Uterus (tissue), 4 donors: ENCODE data around the gene SERF2. TPM values are rescaled to one million over a fixed set of nuclear protein-coding genes. Genes with fewer than 3 reads are reported as not detected.

Experiments used
- DNase-seq, 2 donors: peaks; one replicate each; pipeline ENCODE4 v3.0.0-alpha.2; 2019 to 2020
- H3K27ac ChIP-seq, 2 donors: fragments of 200-600 bp; sonication (generic); 1 replicate in 1 of 2; 2 replicates in 1 of 2; pipeline ENCODE4 v1.5.1; 2016 to 2018
- H3K27me3 ChIP-seq, 2 donors: fragments of 200-600 bp; sonication (generic); one replicate each; pipeline ENCODE4 v1.5.1; 2018 to 2019; ENCODE audit warnings: control low read depth in 1 of 2
- H3K36me3 ChIP-seq, 2 donors: fragments of 200-600 bp; sonication (generic); one replicate each; pipeline ENCODE4 v1.5.1; 2019; ENCODE audit warnings: control low read depth in 1 of 2
- H3K4me1 ChIP-seq, 2 donors: fragments of 200-600 bp; sonication (generic); one replicate each; pipeline ENCODE4 v1.5.1; 2018 to 2019; ENCODE audit warnings: control low read depth in 1 of 2
- H3K4me3 ChIP-seq, 2 donors: fragments of 200-600 bp; sonication (generic); 1 replicate in 1 of 2; 2 replicates in 1 of 2; pipeline ENCODE4 v1.5.1; 2018 to 2019; ENCODE audit warnings: mild to moderate bottlenecking in 1 of 2
- H3K9me3 ChIP-seq, 2 donors: fragments of 200-600 bp; sonication (generic); one replicate each; pipeline ENCODE4 v1.5.1; 2019; ENCODE audit warnings: control low read depth in 1 of 2
- CTCF ChIP-seq, 4 experiments: fragments of 200-600 bp in 2 of 4; fragments of 450-650 bp in 2 of 4; sonication (generic) in 2 of 4; IDR thresholded peaks; one replicate each; pipeline ENCODE4 v1.5.1; 2016 to 2019; ENCODE audit warnings: antibody characterized with exemption in 4 of 4, mild to moderate bottlenecking in 2 of 4, moderate library complexity in 1 of 4
- POLR2A ChIP-seq, 2 donors: fragments of 450-650 bp; IDR thresholded peaks; one replicate each; pipeline ENCODE4 v1.6.1; 2016; ENCODE audit warnings: antibody characterized with exemption in 2 of 2, mild to moderate bottlenecking in 1 of 2, moderate library complexity in 1 of 2
- intact Hi-C: fragments of 100-400 bp; cut with DNase I; formaldehyde crosslinking; loops from one replicate; pipeline ENCODE4 v1.15.1; 2023; ENCODE audit warnings: low total_unique reads
- total RNA-seq, 4 donors: library from RNA; depleted of rRNA in 3 of 4; stranded (reverse); fragments of >200 nt in 3 of 4; gene quantifications; one replicate each; pipeline versions ENCODE4 v1.1.0 to v1.2.4, GENCODE V29; 2014 to 2023
- donor health status: DM: yes; HTN: yes; CAD: no.

Gene SERF2
- total RNA-seq, 4 donors from 2014 or later: 131 to 715 (median 367) TPM

- Histone ChIP-seq H3K36me3 (no peaks in the 10 kb centered on the region), H3K9me3 (no peaks in the 10 kb centered on the region)
These were observed 2.3 kb downstream of the SERF2 start for GRCh38 chr15:43794269-43795037.

GRCh38 chr15:43795197-43795596 lies 3.1 kb downstream of the SERF2 start:
- H3K4me3 ChIP-seq: no peak overlapping the region
- DNase-seq: no peak
- no peaks in the 10 kb centered on the region for H3K9me3 ChIP-seq
- H3K36me3 ChIP-seq: no peaks in the 10 kb centered on the region
- intact Hi-C loops: no loop called here
- no peaks in the 10 kb centered on the region for H3K27me3 ChIP-seq
- H3K27ac ChIP-seq: peak overlapping the region in 1 of 2 donors; percentile 13
- peaks cover 4 to 20% of the 10 kb centered on the region in 2 donors for H3K4me1 ChIP-seq
- TF ChIP-seq POLR2A (IDR thresholded peaks at IDR 0.05): no peak
- TF ChIP-seq CTCF (IDR thresholded peaks at IDR 0.05): no peak

More at GRCh38 chr15:43794269-43795037, 2.3 kb downstream of the SERF2 start:
- intact Hi-C loops: no loop called here
- H3K4me3 ChIP-seq: no peak overlapping the region
- peak overlapping the region; percentile 13 to 97 for H3K27ac ChIP-seq
- no peak for DNase-seq
- no peak for TF ChIP-seq CTCF (IDR thresholded peaks at IDR 0.05)
- TF ChIP-seq POLR2A (IDR thresholded peaks at IDR 0.05): no peak
- peaks cover 4 to 20% of the 10 kb centered on the region in 2 donors for H3K4me1 ChIP-seq
- H3K27me3 ChIP-seq: no peaks in the 10 kb centered on the region

- TF ChIP-seq POLR2A (IDR thresholded peaks at IDR 0.05) (no peak), CTCF (IDR thresholded peaks at IDR 0.05) (no peak)
- no peak for DNase-seq
- H3K27ac ChIP-seq: no peak overlapping the region
- intact Hi-C loops: no loop called here
- no peak overlapping the region for H3K4me3 ChIP-seq
- H3K4me1 ChIP-seq: peaks cover 4 to 20% of the 10 kb centered on the region in 2 donors
- H3K9me3 ChIP-seq: no peaks in the 10 kb centered on the region
- no peaks in the 10 kb centered on the region for H3K27me3 ChIP-seq
- no peaks in the 10 kb centered on the region for H3K36me3 ChIP-seq
These were observed 3.9 kb downstream of the SERF2 start for GRCh38 chr15:43795997-43796396.

- intact Hi-C loops: no loop called here
- Histone ChIP-seq H3K27me3 (no peaks in the 10 kb centered on the region), H3K4me3 (no peak overlapping the region), H3K36me3 (no peaks in the 10 kb centered on the region), H3K27ac (no peak overlapping the region), H3K4me1 (peaks cover 4 to 25% of the 10 kb centered on the region in 2 donors), H3K9me3 (no peaks in the 10 kb centered on the region)
- no peak for DNase-seq
- TF ChIP-seq CTCF (IDR thresholded peaks at IDR 0.05) (no peak), POLR2A (IDR thresholded peaks at IDR 0.05) (no peak)
These were observed 4.4 kb downstream of the SERF2 start for GRCh38 chr15:43796566-43796965.

GRCh38 chr15:43799209-43799944 lies 7.3 kb downstream of the SERF2 start:
- Histone ChIP-seq H3K4me3 (no peak overlapping the region), H3K27me3 (no peaks in the 10 kb centered on the region), H3K4me1 (peaks cover 0 to 12% of the 10 kb centered on the region in 2 donors), H3K9me3 (no peaks in the 10 kb centered on the region), H3K36me3 (no peaks in the 10 kb centered on the region), H3K27ac (peak overlapping the region; percentile 88 to 97)
- no peak for TF ChIP-seq POLR2A (IDR thresholded peaks at IDR 0.05)
- no peak for TF ChIP-seq CTCF (IDR thresholded peaks at IDR 0.05)
- DNase-seq: no peak
- intact Hi-C loops: no loop called here
